ENCODE measurements around the gene C3orf52.

Gene C3orf52

DNA sequence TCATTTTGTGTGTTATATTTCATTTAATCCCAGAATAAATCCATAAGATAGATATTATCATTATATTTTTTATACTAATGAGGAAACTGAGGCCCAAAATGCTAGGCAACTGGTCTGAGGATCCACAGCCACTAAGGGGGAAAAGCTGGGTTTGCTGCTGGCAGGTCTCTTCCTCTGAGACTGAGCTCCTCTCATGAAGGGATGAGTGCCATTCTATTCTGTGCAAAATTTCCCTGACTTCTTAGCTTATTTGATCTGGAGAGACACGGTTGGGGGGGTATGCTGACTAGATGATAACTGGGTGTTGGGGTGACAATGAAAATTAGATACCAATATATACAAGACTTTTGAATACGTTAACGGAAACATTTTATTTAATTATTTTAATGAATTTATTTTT, 44.9 kb downstream of the C3orf52 start:
- H3K9ac ChIP-seq (ENCODE audit: low read length), result peak overlapping the region; percentile 86
- peaks cover 91% of the 10 kb centered on the region for H3F3A ChIP-seq (ENCODE audit: insufficient read depth)
- H3K27ac ChIP-seq (ENCODE audit: low read depth, low read length), result peak overlapping the region; percentile 94
- no peaks in the 10 kb centered on the region for H3K9me2 ChIP-seq (replicated peaks; ENCODE audit: insufficient read depth, low read length)
- H3K79me2 ChIP-seq (ENCODE audit: insufficient read depth, low read length), result peaks cover 72% of the 10 kb centered on the region
- H2AFZ ChIP-seq (ENCODE audit: low read depth, low read length, severe bottlenecking), result no peak overlapping the region
- no peaks in the 10 kb centered on the region for H3K27me3 ChIP-seq (ENCODE audit: low read length)
- peak overlapping the region; percentile 95 for H3K4me2 ChIP-seq (ENCODE audit: low read depth, low read length, poor library complexity, severe bottlenecking)
- peak overlapping the region; percentile 91 for H3K4me3 ChIP-seq (ENCODE audit: insufficient read depth, low read length, poor library complexity, severe bottlenecking)
- TF ChIP-seq EZH2phosphoT487 (conservative IDR thresholded peaks at IDR 0.05; ENCODE audit: low read length), result no peak
- no peak for TF ChIP-seq CTCF (IDR thresholded peaks at IDR 0.05; ENCODE audit: insufficient read depth, low read length, poor library complexity, severe bottlenecking)
- H3K36me3 ChIP-seq (ENCODE audit: low read length), result peaks cover 31% of the 10 kb centered on the region
- H4K20me1 ChIP-seq (ENCODE audit: low read depth, low read length), result no peaks in the 10 kb centered on the region
- H3K9me3 ChIP-seq (ENCODE audit: insufficient read depth, low read length), result no peaks in the 10 kb centered on the region

DNA sequence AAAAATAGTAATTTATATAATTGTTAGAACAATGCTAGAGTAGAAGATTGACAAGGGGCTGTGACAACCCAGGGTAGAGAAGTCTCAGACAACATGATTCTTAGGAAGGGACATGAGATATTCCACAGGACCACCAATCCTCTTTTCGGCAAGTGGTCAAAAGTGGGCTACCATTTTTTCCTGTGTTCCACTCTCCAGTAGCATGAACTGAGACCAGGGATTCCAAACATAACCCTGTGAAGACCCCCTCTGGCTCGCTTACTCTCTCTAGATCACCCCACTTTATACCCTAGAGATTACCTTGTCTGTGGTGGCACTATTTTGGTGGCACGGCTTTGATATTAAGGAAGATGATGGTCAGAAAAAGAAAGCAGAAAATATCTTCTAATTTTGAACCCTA, 45.9 kb downstream of the C3orf52 start:
- peaks cover 23% of the 10 kb centered on the region for H3K36me3 ChIP-seq (ENCODE audit: low read length)

DNA sequence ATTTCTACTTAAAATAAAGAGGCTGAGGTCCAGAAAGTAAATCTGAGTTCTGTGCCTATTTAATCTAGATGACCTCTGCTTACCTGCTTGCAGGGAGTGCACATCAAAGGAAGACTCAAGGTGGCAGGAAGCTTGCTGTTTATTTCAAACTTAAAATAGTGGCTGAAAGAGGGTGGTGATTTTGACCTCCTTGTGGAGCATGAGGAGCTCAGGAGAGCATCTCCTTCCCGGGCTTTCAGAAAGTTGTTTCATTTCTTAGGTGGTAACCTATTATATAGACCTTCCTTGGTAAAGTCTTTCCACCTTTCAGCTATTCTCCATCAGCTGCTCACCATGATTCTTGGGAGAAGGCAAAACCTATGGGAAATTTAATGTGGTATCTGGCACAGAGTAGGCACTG, 46.4 kb downstream of the C3orf52 start:
- peaks cover 20% of the 10 kb centered on the region for H3K36me3 ChIP-seq (ENCODE audit: low read length)
- H3K9me2 ChIP-seq (replicated peaks; ENCODE audit: insufficient read depth, low read length), result no peaks in the 10 kb centered on the region
- no peak overlapping the region for H2AFZ ChIP-seq (ENCODE audit: low read depth, low read length, severe bottlenecking)
- TF ChIP-seq CTCF (IDR thresholded peaks at IDR 0.05; ENCODE audit: insufficient read depth, low read length, poor library complexity, severe bottlenecking), result no peak
- no peak for TF ChIP-seq EZH2phosphoT487 (conservative IDR thresholded peaks at IDR 0.05; ENCODE audit: low read length)
- peaks cover 58% of the 10 kb centered on the region for H3K79me2 ChIP-seq (ENCODE audit: insufficient read depth, low read length)
- H3K4me3 ChIP-seq (ENCODE audit: insufficient read depth, low read length, poor library complexity, severe bottlenecking), result peak overlapping the region; percentile 91
- H3K27ac ChIP-seq (ENCODE audit: low read depth, low read length), result peak overlapping the region; percentile 94
- H4K20me1 ChIP-seq (ENCODE audit: low read depth, low read length), result no peaks in the 10 kb centered on the region
- peak overlapping the region; percentile 95 for H3K4me2 ChIP-seq (ENCODE audit: low read depth, low read length, poor library complexity, severe bottlenecking)
- no peaks in the 10 kb centered on the region for H3K9me3 ChIP-seq (ENCODE audit: insufficient read depth, low read length)
- peak overlapping the region; percentile 86 for H3K9ac ChIP-seq (ENCODE audit: low read length)
- H3F3A ChIP-seq (ENCODE audit: insufficient read depth), result peaks cover 84% of the 10 kb centered on the region
- no peaks in the 10 kb centered on the region for H3K27me3 ChIP-seq (ENCODE audit: low read length)

More for the DNA sequence above, 45.9 kb downstream of the C3orf52 start:
- no peak for TF ChIP-seq EZH2phosphoT487 (conservative IDR thresholded peaks at IDR 0.05; ENCODE audit: low read length)
- TF ChIP-seq CTCF (IDR thresholded peaks at IDR 0.05; ENCODE audit: insufficient read depth, low read length, poor library complexity, severe bottlenecking), result no peak
- H3K9me3 ChIP-seq (ENCODE audit: insufficient read depth, low read length), result no peaks in the 10 kb centered on the region
- peaks cover 62% of the 10 kb centered on the region for H3K79me2 ChIP-seq (ENCODE audit: insufficient read depth, low read length)
- H3K9ac ChIP-seq (ENCODE audit: low read length), result peak overlapping the region; percentile 86
- H3K27me3 ChIP-seq (ENCODE audit: low read length), result no peaks in the 10 kb centered on the region
- H3K4me3 ChIP-seq (ENCODE audit: insufficient read depth, low read length, poor library complexity, severe bottlenecking), result peak overlapping the region; percentile 91
- no peak overlapping the region for H2AFZ ChIP-seq (ENCODE audit: low read depth, low read length, severe bottlenecking)
- peak overlapping the region; percentile 95 for H3K4me2 ChIP-seq (ENCODE audit: low read depth, low read length, poor library complexity, severe bottlenecking)
- peaks cover 88% of the 10 kb centered on the region for H3F3A ChIP-seq (ENCODE audit: insufficient read depth)
- H4K20me1 ChIP-seq (ENCODE audit: low read depth, low read length), result no peaks in the 10 kb centered on the region
- no peaks in the 10 kb centered on the region for H3K9me2 ChIP-seq (replicated peaks; ENCODE audit: insufficient read depth, low read length)
- peak overlapping the region; percentile 94 for H3K27ac ChIP-seq (ENCODE audit: low read depth, low read length)
